ENCODE data around the gene UBE2G2. TPM values are rescaled to one million over a fixed set of nuclear protein-coding genes. Genes with fewer than 3 reads are reported as not detected.

Gene UBE2G2
- total RNA-seq, 1 experiment from 2014 or later, result 212 TPM

GRCh38 chr21:44812640-44813039 is 11.0 kb upstream of the UBE2G2 start:
- ChIA-PET POLR2A (ENCODE audit: low non-redundant PET) (no interaction called here), CTCF (no interaction called here)
- intact Hi-C loops (cut with micrococcal nuclease; ENCODE audit: unreplicated experiment), result no loop called here
- peaks cover 35% of the 10 kb centered on the region for H3K36me3 ChIP-seq (ENCODE audit: insufficient read depth, low read length, poor library complexity, severe bottlenecking)
- peak overlapping the region; percentile 53 for H3K27ac ChIP-seq (ENCODE audit: low read depth, low read length, poor library complexity, severe bottlenecking)
- peaks cover 21% of the 10 kb centered on the region for H3K4me1 ChIP-seq (ENCODE audit: insufficient read depth, low read length, poor library complexity, severe bottlenecking)
- BruUV-seq (replicated peaks), result no TSS peak
- no peaks in the 10 kb centered on the region for H3K27me3 ChIP-seq (replicated peaks; ENCODE audit: insufficient read depth, low read depth, low read length, poor library complexity)
- no peak overlapping the region for H3K4me3 ChIP-seq (ENCODE audit: low read depth, low read length, poor library complexity, severe bottlenecking)
- TF ChIP-seq, protein P1, sequence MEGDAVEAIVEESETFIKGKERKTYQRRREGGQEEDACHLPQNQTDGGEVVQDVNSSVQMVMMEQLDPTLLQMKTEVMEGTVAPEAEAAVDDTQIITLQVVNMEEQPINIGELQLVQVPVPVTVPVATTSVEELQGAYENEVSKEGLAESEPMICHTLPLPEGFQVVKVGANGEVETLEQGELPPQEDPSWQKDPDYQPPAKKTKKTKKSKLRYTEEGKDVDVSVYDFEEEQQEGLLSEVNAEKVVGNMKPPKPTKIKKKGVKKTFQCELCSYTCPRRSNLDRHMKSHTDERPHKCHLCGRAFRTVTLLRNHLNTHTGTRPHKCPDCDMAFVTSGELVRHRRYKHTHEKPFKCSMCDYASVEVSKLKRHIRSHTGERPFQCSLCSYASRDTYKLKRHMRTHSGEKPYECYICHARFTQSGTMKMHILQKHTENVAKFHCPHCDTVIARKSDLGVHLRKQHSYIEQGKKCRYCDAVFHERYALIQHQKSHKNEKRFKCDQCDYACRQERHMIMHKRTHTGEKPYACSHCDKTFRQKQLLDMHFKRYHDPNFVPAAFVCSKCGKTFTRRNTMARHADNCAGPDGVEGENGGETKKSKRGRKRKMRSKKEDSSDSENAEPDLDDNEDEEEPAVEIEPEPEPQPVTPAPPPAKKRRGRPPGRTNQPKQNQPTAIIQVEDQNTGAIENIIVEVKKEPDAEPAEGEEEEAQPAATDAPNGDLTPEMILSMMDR (conservative IDR thresholded peaks at IDR 0.05; ENCODE audit: low read depth, low read length), result no peak
- TF ChIP-seq EZH2 (IDR thresholded peaks at IDR 0.05; ENCODE audit: borderline replicate concordance, low read depth, low read length, poor library complexity, severe bottlenecking), result no peak
- no peaks in the 10 kb centered on the region for H3K9me3 ChIP-seq (ENCODE audit: low read depth, low read length, poor library complexity, severe bottlenecking)
- no peak for DNase-seq (ENCODE audit: low spot score)

- intact Hi-C loops (cut with micrococcal nuclease; ENCODE audit: unreplicated experiment), result no loop called here
- H3K27me3 ChIP-seq (replicated peaks; ENCODE audit: insufficient read depth, low read depth, low read length, poor library complexity), result no peaks in the 10 kb centered on the region
- no peak overlapping the region for H3K4me3 ChIP-seq (ENCODE audit: low read depth, low read length, poor library complexity, severe bottlenecking)
- BruUV-seq (replicated peaks), result no TSS peak
- H3K36me3 ChIP-seq (ENCODE audit: insufficient read depth, low read length, poor library complexity, severe bottlenecking), result peaks cover 53% of the 10 kb centered on the region
- no peak for DNase-seq (ENCODE audit: low spot score)
- POLR2A ChIA-PET (ENCODE audit: low non-redundant PET), result no interaction called here
- no peaks in the 10 kb centered on the region for H3K9me3 ChIP-seq (ENCODE audit: low read depth, low read length, poor library complexity, severe bottlenecking)
- peaks cover 12% of the 10 kb centered on the region for H3K4me1 ChIP-seq (ENCODE audit: insufficient read depth, low read length, poor library complexity, severe bottlenecking)
- H3K27ac ChIP-seq (ENCODE audit: low read depth, low read length, poor library complexity, severe bottlenecking), result no peak overlapping the region
- CTCF ChIA-PET, result no interaction called here
- TF ChIP-seq EZH2 (IDR thresholded peaks at IDR 0.05; ENCODE audit: borderline replicate concordance, low read depth, low read length, poor library complexity, severe bottlenecking), result no peak
- TF ChIP-seq, protein P1 (conservative IDR thresholded peaks at IDR 0.05; ENCODE audit: low read depth, low read length), result no peak
These were observed 9.2 kb upstream of the UBE2G2 start for GRCh38 chr21:44810779-44811178.

DNA sequence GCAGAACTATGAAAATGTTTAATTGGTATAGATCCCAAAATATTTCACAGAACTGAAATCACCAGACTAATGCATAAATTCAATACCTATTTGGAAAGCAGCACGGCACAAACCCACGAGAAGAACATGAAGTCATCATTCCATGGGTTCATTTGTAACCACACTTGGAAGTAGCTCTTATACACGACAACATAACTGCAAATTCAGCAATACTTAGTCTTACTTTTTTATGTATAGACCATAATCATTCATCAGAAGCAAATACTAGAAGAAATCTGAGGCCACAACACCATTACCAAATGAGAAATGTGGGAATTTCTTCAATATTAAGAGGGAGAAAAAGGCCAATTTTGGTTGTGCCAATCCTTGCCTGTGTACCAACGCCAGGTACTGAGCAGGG is 4.2 kb upstream of the UBE2G2 start:
- CTCF ChIA-PET, result no interaction called here
- no peak for TF ChIP-seq EZH2 (IDR thresholded peaks at IDR 0.05; ENCODE audit: borderline replicate concordance, low read depth, low read length, poor library complexity, severe bottlenecking)
- TF ChIP-seq, protein P1 (conservative IDR thresholded peaks at IDR 0.05; ENCODE audit: low read depth, low read length), result no peak
- Histone ChIP-seq H3K27ac (ENCODE audit: low read depth, low read length, poor library complexity, severe bottlenecking) (no peak overlapping the region), H3K36me3 (ENCODE audit: insufficient read depth, low read length, poor library complexity, severe bottlenecking) (peaks cover 64% of the 10 kb centered on the region), H3K27me3 (replicated peaks; ENCODE audit: insufficient read depth, low read depth, low read length, poor library complexity) (no peaks in the 10 kb centered on the region), H3K9me3 (ENCODE audit: low read depth, low read length, poor library complexity, severe bottlenecking) (no peaks in the 10 kb centered on the region), H3K4me1 (ENCODE audit: insufficient read depth, low read length, poor library complexity, severe bottlenecking) (peaks cover 11% of the 10 kb centered on the region), H3K4me3 (ENCODE audit: low read depth, low read length, poor library complexity, severe bottlenecking) (no peak overlapping the region)
- DNase-seq (ENCODE audit: low spot score), result no peak
- POLR2A ChIA-PET (ENCODE audit: low non-redundant PET), result no interaction called here
- BruUV-seq (replicated peaks), result no TSS peak
- intact Hi-C loops (cut with micrococcal nuclease; ENCODE audit: unreplicated experiment), result no loop called here

Measured in A673 (cell line).